ENCODE measurements around the gene AMIGO2. TPM values are rescaled to one million over a fixed set of nuclear protein-coding genes. Genes with fewer than 3 reads are reported as not detected.
A peak's percentile ranks its signal among the peaks of the same experiment; 100 is the strongest.

AMIGO2 gene
- total RNA-seq, 1 experiment from 2014 or later, result 4.3 TPM

GRCh38 chr12:47048541-47048940 lies 31.2 kb downstream of the AMIGO2 start:
- Histone ChIP-seq H3K27me3 (no peaks in the 10 kb centered on the region), H3K27ac (no peak overlapping the region), H3K4me1 (no peaks in the 10 kb centered on the region), H3K9me3 (replicated peaks) (peaks cover 5% of the 10 kb centered on the region), H3K36me3 (no peaks in the 10 kb centered on the region), H3K4me3 (no peak overlapping the region)
- DNase-seq, result no peak

DNA sequence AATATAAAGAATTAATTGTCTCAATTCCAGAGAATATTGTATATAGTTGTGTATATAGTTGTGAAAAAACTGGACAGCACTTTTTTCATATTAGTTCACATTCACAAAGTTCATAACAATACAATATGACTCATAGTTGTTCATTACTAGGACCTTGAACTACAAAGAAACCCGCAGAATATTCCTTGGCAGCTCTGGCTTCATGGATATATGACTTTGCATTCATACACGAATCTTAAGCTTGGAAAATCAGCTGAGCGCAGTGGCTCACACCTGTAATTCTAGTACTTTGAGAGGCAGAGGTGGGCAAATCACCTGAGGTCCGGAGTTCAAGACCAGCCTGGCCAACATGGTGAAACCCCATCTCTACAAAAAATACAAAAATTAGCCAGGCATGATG lies 38.4 kb downstream of the AMIGO2 start:
- H3K4me3 ChIP-seq, result no peak overlapping the region
- H3K27me3 ChIP-seq, result no peaks in the 10 kb centered on the region
- no peaks in the 10 kb centered on the region for H3K4me1 ChIP-seq
- no peaks in the 10 kb centered on the region for H3K36me3 ChIP-seq
- no peak overlapping the region for H3K27ac ChIP-seq
- H3K9me3 ChIP-seq (replicated peaks), result no peaks in the 10 kb centered on the region; the same call in 1 of the 2 replicates
- DNase-seq, result no peak

DNA sequence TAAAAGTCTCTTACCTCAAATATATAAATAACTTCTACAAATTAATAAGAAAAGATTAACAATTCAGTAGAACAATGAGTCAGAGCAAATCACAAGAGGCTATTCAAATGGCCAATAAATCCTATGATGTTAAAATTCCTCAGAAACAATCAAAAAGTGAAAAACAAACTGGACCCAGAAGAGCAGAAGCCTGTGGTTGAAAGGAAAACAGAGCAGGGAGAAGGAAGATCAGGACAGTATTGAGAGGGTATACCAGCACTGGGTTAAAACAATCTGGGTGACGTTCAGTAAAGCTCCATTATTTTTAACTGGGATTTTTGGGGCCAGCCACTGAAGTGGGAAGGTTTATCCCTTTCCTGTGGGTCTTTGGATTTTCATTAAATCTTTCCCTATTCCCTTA lies 40.0 kb downstream of the AMIGO2 start:
- no peak for DNase-seq
- Histone ChIP-seq H3K27me3 (no peaks in the 10 kb centered on the region), H3K9me3 (replicated peaks) (no peaks in the 10 kb centered on the region; the same call in 1 of the 2 replicates), H3K27ac (no peak overlapping the region), H3K36me3 (no peaks in the 10 kb centered on the region), H3K4me3 (no peak overlapping the region), H3K4me1 (no peaks in the 10 kb centered on the region)

GRCh38 chr12:47039079-47039478 lies 40.7 kb downstream of the AMIGO2 start:
- Histone ChIP-seq H3K9me3 (replicated peaks) (no peaks in the 10 kb centered on the region; the same call in 1 of the 2 replicates), H3K36me3 (no peaks in the 10 kb centered on the region), H3K4me1 (no peaks in the 10 kb centered on the region), H3K4me3 (no peak overlapping the region), H3K27me3 (no peaks in the 10 kb centered on the region), H3K27ac (no peak overlapping the region)
- no peak for DNase-seq

- H3K4me3 ChIP-seq, result no peak overlapping the region
- H3K4me1 ChIP-seq, result no peaks in the 10 kb centered on the region
Observed at GRCh38 chr12:47038270-47038748, 41.5 kb downstream of the AMIGO2 start.

GRCh38 chr12:47035484-47035883 lies 44.3 kb downstream of the AMIGO2 start:
- Histone ChIP-seq H3K36me3 (no peaks in the 10 kb centered on the region), H3K4me1 (no peaks in the 10 kb centered on the region), H3K27ac (no peak overlapping the region), H3K4me3 (no peak overlapping the region), H3K27me3 (no peaks in the 10 kb centered on the region), H3K9me3 (replicated peaks) (no peaks in the 10 kb centered on the region; the same call in 1 of the 2 replicates)
- DNase-seq, result no peak

More at GRCh38 chr12:47038270-47038748, 41.5 kb downstream of the AMIGO2 start:
- Histone ChIP-seq H3K9me3 (replicated peaks) (no peaks in the 10 kb centered on the region; the same call in 1 of the 2 replicates), H3K36me3 (no peaks in the 10 kb centered on the region), H3K27me3 (no peaks in the 10 kb centered on the region), H3K27ac (no peak overlapping the region)
- DNase-seq, result no peak

- H3K36me3 ChIP-seq, result no peaks in the 10 kb centered on the region
- no peak for DNase-seq
- H3K4me1 ChIP-seq, result no peaks in the 10 kb centered on the region
- H3K27ac ChIP-seq, result no peak overlapping the region
- no peaks in the 10 kb centered on the region for H3K27me3 ChIP-seq
- no peaks in the 10 kb centered on the region for H3K9me3 ChIP-seq (replicated peaks)
- H3K4me3 ChIP-seq, result no peak overlapping the region
Observed at GRCh38 chr12:47034661-47035060, 45.1 kb downstream of the AMIGO2 start.

- H3K27ac ChIP-seq, result no peak overlapping the region
- DNase-seq, result no peak
- H3K27me3 ChIP-seq, result no peaks in the 10 kb centered on the region
- no peaks in the 10 kb centered on the region for H3K36me3 ChIP-seq
- no peak overlapping the region for H3K4me3 ChIP-seq
- H3K9me3 ChIP-seq (replicated peaks), result no peaks in the 10 kb centered on the region
- H3K4me1 ChIP-seq, result no peaks in the 10 kb centered on the region
Observed at GRCh38 chr12:47033789-47034555, 45.8 kb downstream of the AMIGO2 start.

GRCh38 chr12:47033081-47033480 lies 46.7 kb downstream of the AMIGO2 start:
- Histone ChIP-seq H3K36me3 (no peaks in the 10 kb centered on the region), H3K4me3 (no peak overlapping the region), H3K27ac (no peak overlapping the region), H3K4me1 (no peaks in the 10 kb centered on the region), H3K27me3 (no peaks in the 10 kb centered on the region), H3K9me3 (replicated peaks) (no peaks in the 10 kb centered on the region)
- no peak for DNase-seq

- Histone ChIP-seq H3K27me3 (no peaks in the 10 kb centered on the region), H3K27ac (no peak overlapping the region), H3K4me1 (no peaks in the 10 kb centered on the region), H3K9me3 (replicated peaks) (no peaks in the 10 kb centered on the region), H3K4me3 (no peak overlapping the region), H3K36me3 (no peaks in the 10 kb centered on the region)
- peak in 1 of 2 experiments; percentile 68 for DNase-seq
Observed at GRCh38 chr12:47032644-47033043, 47.1 kb downstream of the AMIGO2 start.

GRCh38 chr12:47029903-47030302 lies 49.9 kb downstream of the AMIGO2 start:
- no peaks in the 10 kb centered on the region for H3K4me1 ChIP-seq
- no peaks in the 10 kb centered on the region for H3K27me3 ChIP-seq
- DNase-seq, result no peak
- no peaks in the 10 kb centered on the region for H3K36me3 ChIP-seq
- H3K27ac ChIP-seq, result no peak overlapping the region
- no peaks in the 10 kb centered on the region for H3K9me3 ChIP-seq (replicated peaks)
- no peak overlapping the region for H3K4me3 ChIP-seq

DNA sequence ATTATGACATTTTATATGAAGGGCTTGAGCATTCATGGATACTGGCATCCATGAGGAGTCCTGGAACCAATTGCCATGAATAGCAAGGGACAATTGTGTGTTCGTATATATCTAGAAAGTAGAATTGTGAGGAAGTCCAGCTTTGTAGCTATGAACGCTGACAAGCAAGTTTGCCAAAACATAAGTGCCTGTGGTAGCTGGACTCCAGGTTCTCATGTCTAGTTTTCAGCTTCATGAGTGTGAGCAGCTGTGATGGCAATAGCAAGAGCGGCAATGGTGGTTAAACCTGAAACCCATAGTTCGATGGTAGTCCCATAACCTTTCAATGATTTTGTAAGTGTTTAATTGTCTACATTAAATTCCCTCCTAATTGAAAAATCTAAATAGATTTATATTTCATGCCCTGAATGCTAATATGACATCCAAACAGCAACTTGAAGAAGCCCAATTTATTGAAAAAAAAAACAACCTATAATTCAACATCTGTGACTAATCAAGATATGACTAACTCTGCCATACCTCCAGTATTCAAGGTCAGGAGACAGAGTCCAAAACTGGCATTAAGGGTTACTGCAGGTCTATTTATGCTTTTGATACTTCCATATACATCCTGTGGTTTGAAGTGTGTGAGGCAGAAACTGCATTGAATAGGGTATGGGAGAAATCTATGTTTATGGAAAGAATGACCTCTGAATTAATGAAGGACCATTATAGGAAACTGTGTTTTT lies 50.6 kb downstream of the AMIGO2 start:
- H3K9me3 ChIP-seq (replicated peaks), result no peaks in the 10 kb centered on the region

GRCh38 chr12:47028186-47028585 lies 51.6 kb downstream of the AMIGO2 start:
- DNase-seq, result no peak
- H3K4me1 ChIP-seq, result no peaks in the 10 kb centered on the region
- no peak overlapping the region for H3K27ac ChIP-seq
- no peaks in the 10 kb centered on the region for H3K9me3 ChIP-seq (replicated peaks)
- no peaks in the 10 kb centered on the region for H3K36me3 ChIP-seq
- no peak overlapping the region for H3K4me3 ChIP-seq
- no peaks in the 10 kb centered on the region for H3K27me3 ChIP-seq

More for the DNA sequence above, 50.6 kb downstream of the AMIGO2 start:
- no peak overlapping the region for H3K27ac ChIP-seq
- no peaks in the 10 kb centered on the region for H3K36me3 ChIP-seq
- no peak for DNase-seq
- no peak overlapping the region for H3K4me3 ChIP-seq
- no peaks in the 10 kb centered on the region for H3K27me3 ChIP-seq
- H3K4me1 ChIP-seq, result no peaks in the 10 kb centered on the region

Data from SJCRH30 (cell line).